HG02798 (cell line): Measurements from ENCODE around the gene CRY1.

Experiments
- ATAC-seq: cut with Tn5 transposase; IDR thresholded peaks from one replicate; pipeline ENCODE4 v1.9.1; 2021; ENCODE audit warnings: mild to moderate bottlenecking; ENCODE audit not compliant: unreplicated experiment, poor library complexity

CRY1 gene

DNA sequence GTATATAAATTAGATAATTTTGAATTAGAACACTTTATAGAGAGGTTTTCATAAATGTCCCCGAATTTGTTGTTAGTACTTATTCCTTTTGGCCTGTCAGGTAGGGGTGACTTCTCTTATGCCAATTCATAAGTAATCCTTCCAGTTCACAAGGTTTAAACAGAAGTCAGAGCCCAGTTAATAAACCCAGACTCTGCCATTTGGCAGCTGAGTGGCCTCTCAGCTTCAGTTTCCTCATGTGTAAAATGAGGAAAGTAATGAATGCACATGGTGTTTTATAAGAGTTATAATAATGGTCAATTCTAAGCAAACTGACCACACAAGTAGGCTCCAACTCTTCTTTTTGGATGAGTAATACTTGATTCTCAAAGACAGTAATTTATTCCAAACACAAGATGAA lies 116.7 kb downstream of the CRY1 start:
- no peak for ATAC-seq

DNA sequence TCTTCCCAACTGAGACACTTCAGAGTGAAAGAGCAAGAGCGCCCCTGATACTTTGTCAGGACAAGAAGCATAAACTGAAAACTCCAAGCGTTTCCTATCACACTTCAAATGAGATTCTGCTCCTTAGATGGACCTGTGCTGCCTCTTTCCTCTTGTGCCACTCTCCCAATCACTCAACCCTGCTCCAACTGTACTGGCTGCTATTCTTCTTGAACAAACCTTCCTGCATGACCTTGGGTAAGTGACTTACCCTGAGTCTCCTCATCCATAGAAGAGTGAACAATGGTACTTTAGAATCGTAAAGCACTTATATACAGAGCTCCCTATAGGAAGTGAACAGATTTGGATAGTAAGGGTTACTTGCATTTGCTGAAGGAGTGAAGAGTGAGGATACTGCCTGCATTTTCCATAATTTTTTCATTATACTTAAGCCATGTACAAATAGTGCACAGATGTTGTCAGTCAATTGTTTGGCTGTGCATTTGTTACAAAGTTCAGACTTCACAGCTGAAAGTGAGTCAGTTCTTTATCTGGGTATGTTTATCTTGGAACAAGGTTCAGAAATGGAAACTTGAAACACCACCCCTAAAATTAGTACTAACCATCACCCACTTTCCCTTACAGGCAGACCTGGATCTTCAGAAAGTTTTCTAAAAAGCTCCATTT lies 117.2 kb downstream of the CRY1 start:
- no peak for ATAC-seq

DNA sequence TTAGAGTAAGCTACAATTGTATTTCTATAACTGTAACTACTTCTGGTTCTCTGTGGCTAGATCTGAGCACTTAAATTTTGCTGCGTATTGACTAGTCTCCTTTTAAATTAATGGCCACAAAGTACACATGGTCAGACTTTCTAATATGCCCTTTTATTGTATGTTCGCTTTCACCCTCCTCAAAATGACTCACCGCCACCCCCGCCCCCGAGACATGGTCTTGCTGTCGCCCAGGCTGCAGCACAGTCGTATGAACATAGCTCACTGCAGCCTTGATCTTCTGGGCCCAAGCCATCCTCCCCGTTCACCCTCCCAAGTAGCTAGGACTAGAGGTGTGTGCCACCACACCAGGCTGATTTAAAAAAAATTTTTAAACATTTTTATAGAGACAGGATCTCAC lies 118.3 kb downstream of the CRY1 start:
- no peak for ATAC-seq

DNA sequence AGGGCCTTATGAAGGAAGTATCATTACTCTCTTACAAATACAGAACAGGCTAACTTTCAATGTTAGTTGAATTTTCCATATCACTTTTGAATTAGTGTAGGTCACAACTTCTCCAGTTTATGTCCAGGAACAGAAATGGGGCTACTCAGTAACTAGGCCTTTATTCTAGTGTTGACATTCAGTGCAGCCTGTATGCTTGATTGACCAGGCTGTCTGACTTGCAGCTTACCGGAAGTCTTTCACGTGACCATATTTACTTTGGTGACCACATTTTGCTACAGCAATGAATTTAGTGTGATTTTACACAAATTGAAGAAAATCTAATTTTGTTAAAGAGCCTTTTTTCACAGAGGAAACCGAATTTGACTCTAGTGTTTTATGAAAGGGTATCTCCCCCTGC lies 118.8 kb downstream of the CRY1 start:
- ATAC-seq = peak; percentile 70

DNA sequence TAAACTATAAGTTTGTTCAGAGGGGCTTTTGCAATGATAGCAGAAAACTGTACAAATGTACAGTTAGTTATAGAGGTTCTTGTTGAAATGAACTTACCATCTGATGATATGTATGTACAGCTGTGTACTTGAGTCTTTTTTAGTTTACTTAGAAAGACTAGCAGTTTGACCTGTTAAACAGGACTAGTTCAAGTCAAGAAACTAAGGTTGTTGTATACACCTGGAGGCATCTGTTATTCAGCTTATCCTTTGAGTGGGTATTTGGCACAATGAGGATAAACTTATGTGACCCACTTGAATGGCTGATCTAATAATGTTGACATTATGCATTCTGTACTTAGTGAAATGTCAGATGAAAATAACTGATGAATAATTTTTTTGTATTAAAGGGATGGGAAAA lies 119.8 kb downstream of the CRY1 start:
- ATAC-seq = no peak

DNA sequence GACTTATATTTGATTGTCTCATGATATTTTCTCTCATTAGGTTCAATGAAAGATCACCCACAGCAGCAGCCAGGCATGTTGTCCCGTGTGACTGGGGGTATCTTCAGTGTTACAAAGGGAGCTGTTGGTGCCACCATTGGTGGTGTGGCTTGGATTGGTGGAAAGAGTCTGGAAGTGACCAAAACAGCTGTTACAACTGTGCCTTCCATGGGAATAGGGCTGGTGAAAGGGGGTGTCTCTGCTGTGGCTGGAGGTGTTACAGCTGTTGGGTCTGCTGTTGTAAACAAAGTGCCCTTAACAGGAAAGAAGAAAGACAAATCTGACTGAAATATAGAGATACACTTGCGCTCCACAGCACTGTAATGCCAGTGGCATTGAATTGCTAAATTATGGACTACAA lies 122.3 kb downstream of the CRY1 start:
- ATAC-seq = no peak

DNA sequence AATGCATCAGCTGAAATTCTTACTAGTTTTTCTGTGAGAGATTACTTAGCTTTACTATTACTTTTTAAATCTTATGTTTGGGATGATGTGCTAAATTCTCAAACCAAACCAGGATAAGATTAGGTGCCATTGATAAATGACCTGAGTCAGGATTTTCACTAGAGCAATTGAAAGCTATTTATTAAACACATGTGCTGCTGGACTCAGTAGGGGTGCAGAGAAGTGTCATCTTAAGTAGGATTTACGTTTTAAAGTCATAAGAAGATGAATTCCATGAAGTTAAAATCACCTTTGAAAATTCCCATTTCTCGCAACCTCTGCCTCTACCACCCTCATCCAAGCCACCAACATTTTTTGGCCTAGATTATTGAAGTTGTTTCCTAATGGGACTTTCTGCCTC lies 128.8 kb downstream of the CRY1 start:
- no peak for ATAC-seq

DNA sequence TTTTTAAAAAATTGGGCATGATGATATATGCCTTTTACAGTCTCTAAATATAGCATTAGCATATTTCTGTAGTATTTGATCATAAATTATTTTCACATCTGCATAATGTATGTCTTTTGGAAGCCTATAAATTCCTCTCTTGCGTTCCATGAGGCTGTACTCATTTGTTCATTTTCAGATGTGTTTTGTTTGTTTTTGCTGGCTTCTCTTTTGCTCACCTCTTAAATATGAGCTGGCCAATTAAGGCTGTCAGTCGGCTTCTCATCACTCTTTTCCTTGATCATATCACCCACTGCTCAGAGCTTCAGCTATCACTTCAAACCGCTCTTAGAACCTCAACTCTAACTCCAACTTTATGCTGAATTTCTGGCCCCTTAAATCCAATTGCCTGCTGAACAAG lies 131.1 kb downstream of the CRY1 start:
- ATAC-seq = no peak

DNA sequence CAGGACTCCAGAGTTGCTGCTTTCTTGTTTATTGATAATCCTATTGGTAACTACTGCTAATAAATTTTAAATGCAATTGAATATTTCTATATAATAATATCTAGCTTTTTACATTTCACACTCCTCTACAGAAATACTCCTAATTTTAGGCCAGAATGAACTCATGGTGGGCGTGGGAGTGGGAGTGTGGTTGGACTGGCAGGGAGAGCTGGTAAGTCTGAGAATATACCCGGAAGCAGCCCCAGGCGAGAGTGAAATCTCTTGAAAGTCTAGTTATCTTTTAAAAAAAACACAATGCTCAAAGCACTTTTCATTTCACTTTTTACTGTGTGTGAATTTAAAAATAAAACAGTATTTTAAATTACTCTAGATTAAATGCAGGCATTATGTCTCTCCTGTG lies 132.9 kb downstream of the CRY1 start:
- no peak for ATAC-seq

DNA sequence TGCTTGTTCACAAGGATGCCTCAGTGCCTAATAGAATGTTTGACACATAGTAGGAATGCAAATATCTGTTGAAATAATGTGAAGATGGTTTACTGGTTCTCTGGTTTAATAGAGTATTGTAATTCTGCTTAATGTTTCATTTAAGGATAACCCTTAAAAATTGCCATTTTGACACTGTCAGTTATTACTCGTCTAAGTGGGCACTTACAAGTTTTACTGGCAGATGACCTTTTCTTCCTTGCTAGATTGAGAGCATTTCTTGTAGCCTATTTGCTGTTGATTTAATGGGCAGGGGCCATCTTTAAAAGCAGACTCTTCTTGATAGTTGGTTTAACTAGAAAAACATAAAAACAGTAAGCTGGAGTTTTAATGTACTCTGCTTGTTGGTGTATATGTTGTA lies 135.8 kb downstream of the CRY1 start:
- no peak for ATAC-seq

DNA sequence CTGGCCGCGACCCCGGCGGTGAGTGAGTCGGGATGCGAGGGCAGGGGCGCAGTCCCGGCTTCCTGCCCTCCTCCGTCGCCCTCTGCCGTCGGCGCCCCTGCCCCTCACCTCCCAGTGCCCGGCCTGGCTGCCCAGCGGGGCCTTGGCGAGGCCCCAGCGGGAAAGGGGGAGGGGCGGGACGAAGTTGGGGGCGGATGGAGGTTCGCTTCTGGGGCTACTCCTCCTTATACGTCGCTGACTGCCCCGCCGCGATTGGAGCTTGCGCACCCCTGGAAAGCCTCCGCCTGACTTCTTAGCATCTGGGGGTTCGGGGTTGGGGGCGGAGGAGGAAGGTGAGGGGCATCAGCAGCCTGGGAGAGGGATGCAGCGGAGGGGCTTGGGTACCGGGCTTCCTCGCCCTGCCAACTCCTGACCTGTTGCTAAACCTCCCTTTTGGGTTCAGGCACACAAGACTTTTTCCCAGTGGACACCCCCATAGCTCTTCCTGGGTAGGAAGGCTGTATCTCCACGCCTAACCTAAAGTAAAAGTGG lies 137.2 kb downstream of the CRY1 start:
- ATAC-seq = peak; percentile 33

DNA sequence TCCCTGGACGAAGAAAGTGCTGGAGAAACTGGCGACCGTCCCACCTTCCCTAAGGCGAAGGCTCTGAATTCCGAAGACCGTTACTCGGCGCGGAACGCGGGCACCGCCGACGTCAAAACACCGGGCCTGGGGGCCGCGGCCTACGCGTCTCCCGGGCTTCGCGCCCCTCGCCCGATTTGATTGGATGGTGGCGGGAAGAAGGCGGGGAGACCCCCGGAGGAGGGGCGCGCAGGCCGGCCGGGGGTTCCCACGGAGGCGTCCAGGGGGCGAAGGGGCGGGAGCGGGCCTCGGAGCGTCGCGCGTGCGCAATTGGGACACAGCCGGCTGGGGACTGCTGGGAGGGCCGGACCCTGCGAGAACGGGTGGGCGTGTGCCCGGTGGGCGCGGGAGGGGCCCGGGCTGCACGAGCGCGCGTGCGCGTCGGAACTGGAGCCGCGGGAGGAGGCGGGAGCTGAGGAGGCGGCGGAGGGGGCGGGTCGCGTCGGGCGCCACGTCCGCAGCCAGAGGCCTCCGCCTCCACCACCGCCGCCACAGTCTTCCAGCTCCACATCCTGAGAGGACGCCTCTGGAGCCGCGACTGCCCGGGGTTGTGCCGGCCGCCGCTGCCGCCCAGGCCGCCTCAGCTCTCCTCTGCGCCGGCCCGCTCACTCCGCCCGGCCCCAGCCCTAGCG lies 137.8 kb downstream of the CRY1 start, which contains the start of gene TMEM263:
Gene TMEM263 (plus strand): TSS at position 531 of the 671 bp plus-strand sequence. CDS start 11,210 bp downstream, outside the sequence.
- peak; percentile 90 for ATAC-seq

DNA sequence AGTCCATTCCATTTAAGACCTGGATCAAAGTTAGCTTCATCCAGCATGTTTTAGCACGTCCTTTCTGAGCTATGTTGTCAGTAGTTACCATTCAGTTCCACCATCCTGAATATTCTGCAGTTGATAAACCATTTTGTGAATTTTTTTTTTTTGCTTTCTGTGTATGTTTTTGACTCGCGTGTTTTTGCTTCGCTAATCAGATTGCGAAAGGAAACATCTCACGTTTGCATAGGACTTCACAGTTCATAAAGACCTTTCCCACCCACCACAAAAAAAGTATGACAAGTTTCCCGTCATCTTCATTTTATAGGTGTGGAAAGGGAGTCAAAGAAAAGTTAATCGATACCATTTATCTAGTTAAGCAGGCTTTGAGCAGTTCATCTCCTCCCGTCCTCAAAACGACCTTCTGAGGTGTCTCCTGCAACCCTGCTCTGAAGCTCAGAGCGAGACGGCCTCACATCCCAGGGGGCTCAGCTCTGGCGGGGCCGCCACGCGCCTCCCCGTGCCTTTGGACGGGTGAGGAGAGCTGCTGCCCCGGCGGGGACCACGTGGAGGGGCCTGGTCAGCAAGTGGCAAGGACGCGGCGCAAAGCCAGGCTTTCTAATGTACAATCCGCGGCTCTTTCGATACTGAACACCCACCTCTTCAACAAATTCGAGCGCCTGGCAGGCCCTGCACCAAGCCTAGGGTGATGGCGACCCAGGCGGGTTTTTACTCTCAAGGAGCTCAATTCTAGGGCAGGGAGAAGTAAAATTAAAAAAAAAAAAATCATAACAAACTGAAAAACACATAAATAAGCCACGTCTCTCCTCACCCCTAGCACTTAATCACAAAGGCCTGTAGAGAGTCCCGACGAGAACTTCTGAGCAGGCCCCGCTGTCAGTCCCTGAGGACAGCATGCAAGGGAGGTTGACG lies 138.6 kb downstream of the CRY1 start:
- no peak for ATAC-seq

DNA sequence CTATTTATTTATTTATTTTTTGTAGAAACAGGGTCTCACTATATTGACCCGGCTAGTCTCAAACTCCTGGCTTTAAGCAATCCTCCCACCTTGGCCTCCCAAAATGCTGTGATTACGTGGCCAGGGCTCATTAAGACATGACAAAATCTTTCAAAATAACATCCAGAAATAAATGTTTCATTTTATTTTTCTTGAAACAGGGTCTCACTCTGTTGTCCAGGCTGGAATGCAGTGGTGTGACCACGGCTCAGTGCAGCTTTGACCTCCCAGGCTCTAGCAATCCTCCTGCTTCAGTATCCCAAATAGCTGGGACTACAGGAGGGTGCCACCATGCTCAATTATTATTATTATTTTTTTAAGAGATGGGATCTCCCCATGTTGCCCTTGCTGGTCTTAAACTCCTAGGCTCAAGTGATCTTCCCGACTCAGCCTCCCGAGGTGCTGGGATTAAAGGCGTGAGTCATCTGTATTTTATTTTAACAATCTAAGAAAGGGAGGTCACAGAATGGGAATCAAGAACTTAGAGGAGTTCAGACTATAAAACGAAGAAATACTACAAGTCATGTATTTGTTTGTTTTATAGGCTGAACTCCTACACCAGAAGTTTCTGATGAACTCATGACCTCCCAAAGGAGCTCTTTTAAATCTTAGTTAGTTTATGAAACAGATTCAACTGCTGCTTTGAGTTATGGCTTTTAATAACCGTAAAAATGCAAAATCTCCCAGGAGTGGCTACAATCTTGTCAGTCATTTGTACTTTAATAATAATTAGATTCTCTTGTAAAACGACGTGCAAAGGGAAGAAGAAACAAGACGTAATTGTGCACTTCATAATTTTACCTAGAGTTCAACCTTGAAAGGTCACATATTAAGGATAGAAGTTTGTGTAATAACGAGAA lies 139.7 kb downstream of the CRY1 start:
- ATAC-seq = no peak

DNA sequence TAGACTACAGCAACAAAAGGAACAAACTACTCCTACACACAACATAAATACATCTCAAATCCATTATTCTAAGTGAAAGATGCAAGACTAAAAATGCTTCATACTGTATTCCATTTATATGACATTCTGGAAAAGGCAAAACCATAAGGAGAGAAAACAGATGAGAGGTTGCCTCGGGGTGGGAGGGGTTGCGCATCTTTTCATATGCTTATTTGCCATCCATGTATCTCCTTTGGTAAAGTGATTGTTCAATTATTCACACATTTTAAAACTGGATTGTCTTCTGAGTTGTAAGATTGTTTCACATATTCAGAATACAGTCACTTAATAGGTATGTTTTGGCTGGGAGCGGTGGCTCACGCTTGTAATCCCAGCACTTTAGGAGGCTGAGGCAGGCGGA lies 142.8 kb downstream of the CRY1 start:
- no peak for ATAC-seq

DNA sequence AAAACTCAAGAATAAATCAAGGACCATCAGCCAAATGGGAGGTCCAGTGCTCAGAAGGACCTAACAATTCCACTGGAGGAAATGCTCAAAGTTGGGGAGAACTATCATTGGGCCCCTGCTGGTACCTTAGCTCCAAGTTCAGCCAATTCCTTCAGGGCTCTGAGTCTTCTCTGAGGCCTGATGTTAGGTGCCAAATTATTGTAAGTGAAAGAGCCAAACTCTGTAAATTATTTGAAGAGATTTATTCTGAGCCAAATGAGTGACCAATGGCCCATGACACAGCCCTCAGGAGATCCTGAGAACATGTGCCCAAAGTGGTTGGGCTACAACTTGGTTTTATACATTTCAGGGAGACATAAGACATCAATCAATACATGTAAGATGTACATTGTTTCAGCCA lies 145.9 kb downstream of the CRY1 start:
- no peak for ATAC-seq

DNA sequence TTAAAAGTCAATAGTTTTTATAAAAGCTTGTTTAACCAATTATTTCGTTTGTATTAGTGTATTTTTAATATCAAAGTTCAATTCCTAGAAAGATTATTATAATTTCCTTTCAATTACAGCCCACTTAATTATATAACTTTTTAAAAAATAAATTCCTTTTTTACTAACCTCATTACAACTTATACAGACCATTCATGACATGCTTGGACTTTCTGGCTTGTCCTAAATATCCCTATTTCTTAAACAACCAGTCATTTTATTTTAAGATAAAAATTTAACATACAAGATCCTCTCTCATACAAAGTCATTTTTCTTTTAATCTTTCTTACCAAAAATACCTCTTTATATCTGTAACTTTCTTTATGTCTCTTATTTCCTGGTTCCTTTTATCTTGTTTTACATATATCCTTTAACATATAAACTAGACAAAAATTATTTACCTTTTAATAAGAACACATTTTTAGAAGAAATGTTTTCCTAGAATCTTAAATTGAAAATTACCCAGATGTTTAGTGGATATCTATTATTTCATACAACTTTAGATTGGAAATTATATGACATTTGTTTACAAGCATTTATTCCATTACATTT lies 148.0 kb downstream of the CRY1 start:
- no peak for ATAC-seq

DNA sequence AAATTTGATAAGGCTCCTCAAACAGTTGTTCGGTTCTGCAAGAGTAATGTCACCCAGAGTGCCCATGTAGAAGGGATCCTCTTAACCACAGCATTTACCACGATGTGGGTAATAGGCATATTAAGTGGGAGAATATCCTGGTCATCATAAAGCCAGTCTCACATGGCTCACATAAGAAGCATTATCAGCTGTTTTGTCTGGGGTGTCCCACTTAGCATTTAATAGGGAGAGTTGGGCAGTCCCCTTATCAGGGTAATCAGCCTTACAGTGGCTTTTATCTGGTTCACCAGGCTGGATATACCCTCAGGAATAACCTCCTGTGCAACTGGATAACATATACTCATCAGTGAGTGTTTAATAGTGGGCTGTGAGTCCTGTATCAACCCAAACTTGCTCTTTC lies 150.6 kb downstream of the CRY1 start:
- ATAC-seq = no peak

DNA sequence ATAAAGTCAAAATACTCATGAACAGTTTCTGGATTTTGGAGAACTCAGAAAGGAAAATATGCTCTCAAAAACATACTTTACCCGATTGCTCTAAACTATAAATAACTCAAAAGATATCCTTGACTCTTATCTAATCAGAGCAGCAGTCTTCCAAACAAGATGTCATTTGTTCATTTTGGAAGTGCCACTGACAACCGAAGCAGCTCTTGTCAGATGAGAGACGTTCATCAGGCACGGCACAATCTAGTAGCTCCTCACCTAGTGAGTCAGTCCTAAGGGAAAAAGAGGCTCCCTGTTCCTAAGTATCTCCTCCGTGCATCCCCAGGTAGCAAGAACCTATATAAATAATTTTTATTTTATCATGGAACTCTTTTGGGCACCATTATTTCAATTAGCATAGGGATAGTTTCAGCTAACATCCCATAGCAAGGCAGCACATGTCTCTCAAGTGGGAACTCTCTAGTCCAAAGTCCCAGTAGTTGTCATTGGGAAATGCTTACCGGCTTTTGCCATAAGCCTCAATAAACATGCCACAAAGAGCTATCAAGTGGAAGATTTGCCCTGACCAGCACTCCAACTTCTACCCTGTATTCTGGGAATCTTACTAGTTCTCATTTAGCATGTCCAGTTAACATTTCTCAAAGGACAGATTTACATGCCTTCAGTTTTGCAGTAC lies 151.7 kb downstream of the CRY1 start:
- no peak for ATAC-seq
